GM20000 (cell line): ENCODE measurements around the gene EMC8.

Experiments
- DNase-seq: peaks from one replicate; pipeline ENCODE4 v3.0.0; 2012; ENCODE audit warnings: low spot score
- TF ChIP-seq, protein P1 (sequence below): IDR thresholded peaks from 2 replicates; pipeline ENCODE4 v1.5.1; 2012; ENCODE audit warnings: mild to moderate bottlenecking, control low read depth; ENCODE audit errors: extremely low read depth, missing control alignments

The EMC8 gene

DNA sequence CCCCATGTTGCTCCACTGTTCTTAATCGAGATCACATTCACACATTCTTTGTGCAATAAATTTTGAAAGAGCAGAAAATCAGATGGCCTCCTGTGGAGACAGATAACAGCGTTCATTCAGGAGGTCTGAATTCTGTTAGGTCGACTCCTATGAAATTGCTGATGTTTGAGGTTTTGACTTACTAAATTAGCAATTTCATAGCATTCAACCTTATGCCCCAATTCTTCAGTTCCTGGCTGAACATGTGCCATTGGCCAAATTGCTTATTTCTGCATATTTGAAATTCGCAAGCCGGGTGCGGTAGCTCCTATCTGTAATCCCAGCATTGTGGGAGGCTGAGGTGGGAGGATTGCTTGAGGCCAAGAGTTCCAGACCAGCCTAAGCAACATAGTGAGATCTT, 26.3 kb downstream of the EMC8 start:
- TF ChIP-seq, protein P1, sequence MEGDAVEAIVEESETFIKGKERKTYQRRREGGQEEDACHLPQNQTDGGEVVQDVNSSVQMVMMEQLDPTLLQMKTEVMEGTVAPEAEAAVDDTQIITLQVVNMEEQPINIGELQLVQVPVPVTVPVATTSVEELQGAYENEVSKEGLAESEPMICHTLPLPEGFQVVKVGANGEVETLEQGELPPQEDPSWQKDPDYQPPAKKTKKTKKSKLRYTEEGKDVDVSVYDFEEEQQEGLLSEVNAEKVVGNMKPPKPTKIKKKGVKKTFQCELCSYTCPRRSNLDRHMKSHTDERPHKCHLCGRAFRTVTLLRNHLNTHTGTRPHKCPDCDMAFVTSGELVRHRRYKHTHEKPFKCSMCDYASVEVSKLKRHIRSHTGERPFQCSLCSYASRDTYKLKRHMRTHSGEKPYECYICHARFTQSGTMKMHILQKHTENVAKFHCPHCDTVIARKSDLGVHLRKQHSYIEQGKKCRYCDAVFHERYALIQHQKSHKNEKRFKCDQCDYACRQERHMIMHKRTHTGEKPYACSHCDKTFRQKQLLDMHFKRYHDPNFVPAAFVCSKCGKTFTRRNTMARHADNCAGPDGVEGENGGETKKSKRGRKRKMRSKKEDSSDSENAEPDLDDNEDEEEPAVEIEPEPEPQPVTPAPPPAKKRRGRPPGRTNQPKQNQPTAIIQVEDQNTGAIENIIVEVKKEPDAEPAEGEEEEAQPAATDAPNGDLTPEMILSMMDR, result no peak
- no peak for DNase-seq

- TF ChIP-seq, protein P1, result no peak
- DNase-seq, result no peak
Observed at GRCh38 chr16:85770741-85771140, 28.6 kb downstream of the EMC8 start.

GRCh38 chr16:85768199-85768598, 31.1 kb downstream of the EMC8 start:
- TF ChIP-seq, protein P1, result no peak
- no peak for DNase-seq

GRCh38 chr16:85767531-85767930, 31.8 kb downstream of the EMC8 start:
- no peak for DNase-seq
- TF ChIP-seq, protein P1, result no peak

DNA sequence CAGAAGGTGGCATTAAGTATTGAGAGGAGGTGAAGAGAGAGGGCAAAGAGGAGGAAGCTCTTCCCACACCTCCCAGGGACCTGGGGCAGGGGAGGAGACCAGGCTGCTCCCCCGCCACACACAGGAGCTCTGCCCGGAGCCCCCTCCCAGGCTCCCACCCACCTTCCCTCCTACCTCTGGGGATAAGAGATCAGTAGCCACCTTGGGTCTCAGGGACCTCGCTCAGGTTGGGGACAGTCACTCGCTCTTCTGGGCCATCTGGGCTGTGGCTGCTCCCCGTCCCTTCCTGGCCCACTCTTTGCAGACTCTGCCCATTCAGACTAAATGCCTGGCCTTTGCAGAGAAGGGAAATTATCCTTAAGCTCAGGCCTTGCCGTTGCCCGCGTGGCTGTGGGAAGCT, 33.6 kb downstream of the EMC8 start:
- DNase-seq, result no peak
- TF ChIP-seq, protein P1, result no peak

DNA sequence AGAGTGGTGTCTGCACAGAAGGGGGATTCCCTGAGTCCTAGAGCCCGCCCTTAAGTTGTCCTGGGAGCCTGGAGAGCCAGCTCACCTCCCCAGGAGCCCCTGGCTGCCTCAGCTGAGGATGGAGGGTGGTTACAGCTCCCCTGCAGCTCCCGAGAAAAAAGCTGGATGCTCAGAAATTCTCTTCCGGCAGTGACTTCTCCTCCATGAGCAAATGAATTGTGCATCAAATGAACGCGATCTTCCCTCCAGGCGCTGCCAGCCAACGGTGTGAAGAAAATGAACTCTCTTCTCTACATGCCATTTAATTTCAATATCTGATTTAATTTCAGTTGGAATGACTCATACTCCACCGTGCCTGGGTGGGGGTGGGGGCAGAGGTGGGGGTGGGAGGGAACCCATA, 34.1 kb downstream of the EMC8 start:
- DNase-seq, result no peak
- TF ChIP-seq, protein P1, result no peak

- DNase-seq, result no peak
- TF ChIP-seq, protein P1, result no peak
Observed at GRCh38 chr16:85763616-85764015, 35.7 kb downstream of the EMC8 start.

DNA sequence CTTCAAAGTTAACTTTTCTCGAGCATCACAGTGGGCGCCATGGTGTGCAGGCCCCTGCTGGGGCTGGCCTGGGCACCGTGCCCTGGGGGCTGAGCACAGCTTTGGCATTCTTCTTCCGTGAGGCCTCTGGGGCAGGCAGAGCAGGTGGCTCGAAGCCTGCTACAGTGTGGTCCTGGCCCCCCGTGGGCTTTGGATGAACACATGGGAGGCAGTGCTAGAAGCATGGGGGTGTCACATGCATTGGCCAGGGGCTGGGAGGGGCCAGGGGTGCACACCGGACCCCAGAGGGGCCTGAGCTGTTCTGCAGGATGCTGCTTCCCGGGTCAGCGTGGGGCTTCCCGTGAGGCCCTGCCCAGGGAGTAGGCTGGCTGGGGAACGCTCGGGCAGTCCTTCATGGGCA, 36.4 kb downstream of the EMC8 start:
- TF ChIP-seq, protein P1, result no peak

More for the DNA sequence above, 36.4 kb downstream of the EMC8 start:
- DNase-seq, result no peak
